Ovary (tissue), 9 donors: ENCODE results near the gene MORC4. TPM values are rescaled to one million over a fixed set of nuclear protein-coding genes. Genes with fewer than 3 reads are reported as not detected.

Source experiments
- DNase-seq, 5 donors: peaks; one replicate each; pipeline ENCODE4 v3.0.0-alpha.2; 2019 to 2020
- H3K27ac ChIP-seq, 2 donors: fragments of 200-600 bp; one replicate each; pipeline versions ENCODE4 v1.5.1 to v1.8.0; 2019 to 2022
- H3K27me3 ChIP-seq: fragments of 200-600 bp; one replicate; pipeline ENCODE4 v1.8.0; 2022
- H3K36me3 ChIP-seq: fragments of 200-600 bp; sonication (generic); one replicate; pipeline ENCODE4 v1.5.1; 2019
- H3K4me1 ChIP-seq: one replicate; pipeline ENCODE4 v1.8.1; 2013; ENCODE audit warnings: mild to moderate bottlenecking, moderate library complexity; ENCODE audit not compliant: insufficient read depth
- H3K4me3 ChIP-seq: fragments of 200-600 bp; sonication (generic); one replicate; pipeline ENCODE4 v1.5.1; 2017
- H3K9me3 ChIP-seq, 2 donors: fragments of 200-600 bp in 1 of 2; sonication (generic) in 1 of 2; one replicate each; pipeline versions ENCODE4 v1.5.1 to v1.8.1; 2013 to 2019; ENCODE audit warnings: mild to moderate bottlenecking in 1 of 2, moderate library complexity in 1 of 2
- EP300 ChIP-seq: sonication (generic); formaldehyde crosslinking; IDR thresholded peaks from one replicate; pipeline ENCODE4 v1.6.1; 2017; ENCODE audit warnings: antibody characterized with exemption
- POLR2A ChIP-seq: fragments of 450-650 bp; IDR thresholded peaks from one replicate; pipeline ENCODE4 v1.6.1; 2017; ENCODE audit warnings: antibody characterized with exemption, mild to moderate bottlenecking, moderate library complexity
- WGBS, 3 donors: extraction: QIAGEN DNeasy Blood & Tissue Kit in 1 of 3; methylation state at CpG; one replicate each; pipeline versions ENCODE4 v1.1.5 to v1.1.7; 2013 to 2017; 5-methylcytosine and 5-hydroxymethylcytosine counted together
- intact Hi-C, 4 donors: fragments of 100-400 bp; cut with DNase I; formaldehyde crosslinking; loops; one replicate each; pipeline versions ENCODE4 v1.11.0 to v1.15.1; 2022 to 2023
- polyA plus RNA-seq, 2 donors: library from polyadenylated mRNA; stranded (reverse); fragments of 200-250 nt in 1 of 2; fragments of 350-450 nt in 1 of 2; fragmentation: Illumina TruSeq in 1 of 2; extraction: RNeasy Lipid Tissue Mini Kit (QIAGEN cat#74804) in 1 of 2; gene quantifications; one replicate each; pipeline ENCODE4 v1.2.3, GENCODE V29; 2013 to 2014
- total RNA-seq, 7 donors: library from RNA; depleted of rRNA in 2 of 7; stranded (reverse); fragments of >200 nt in 2 of 7; fragmentation: NEBNext Ultra II Directional in 3 of 7; extraction: Animal tissue kit (Norgen Biotek cat#: 25700) in 3 of 7; gene quantifications; one replicate each; pipeline versions ENCODE4 v1.1.0 to v1.2.4, GENCODE V29; 2016 to 2023
- TF ChIP-seq, protein P1 (sequence below), 3 donors: fragments of 450-650 bp in 2 of 3; fragments of 200-600 bp in 1 of 3; IDR thresholded peaks; one replicate each; pipeline versions ENCODE4 v1.5.1 to v1.8.0; 2016 to 2022; ENCODE audit warnings: antibody characterized with exemption in 3 of 3, mild to moderate bottlenecking in 1 of 3
- donor health status: DM: no; HTN: no; CAD: no; lungs with moderate emphysema.
- donor health status: DM: no; HTN: no; CAD: no.
- donor health status: Bipolar disorder and iron deficiency.
- donor health status: DM: yes; HTN: yes; CAD: no.
- donor health status: DM: no; HTN: no; CAD: no.
- donor health status: DM: yes; HTN: yes; CAD: no.

Gene MORC4
- total and polyA plus RNA-seq, 9 donors = 9.6 to 26.4 (median 19.4) TPM

DNA sequence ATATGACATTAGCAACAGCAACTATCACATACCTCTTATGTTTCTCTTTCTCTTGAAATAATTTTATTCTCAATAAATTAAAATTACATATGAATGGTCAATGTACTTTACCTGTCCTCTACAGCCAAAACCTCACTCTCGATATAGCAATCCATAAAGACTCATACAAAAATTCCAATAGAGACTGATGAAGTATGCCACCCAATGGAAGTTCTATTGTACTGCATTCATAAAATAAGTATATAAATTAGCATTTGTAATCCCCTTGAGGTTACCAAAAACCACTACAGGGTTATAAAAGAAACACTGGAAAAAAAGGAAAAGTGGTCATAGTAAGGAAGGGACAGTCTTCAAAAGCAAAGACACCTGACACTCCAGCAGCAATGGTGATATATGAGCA is 47.0 kb downstream of the MORC4 start:
- Histone ChIP-seq H3K4me1 (no peaks in the 10 kb centered on the region), H3K36me3 (no peaks in the 10 kb centered on the region), H3K27me3 (no peaks in the 10 kb centered on the region), H3K9me3 (no peaks in the 10 kb centered on the region), H3K27ac (no peak overlapping the region), H3K4me3 (no peak overlapping the region)
- 45 to 53% (median 51%) methylated on average over 1 of the region's 1 CpG for WGBS, 3 donors
- TF ChIP-seq, protein P1, sequence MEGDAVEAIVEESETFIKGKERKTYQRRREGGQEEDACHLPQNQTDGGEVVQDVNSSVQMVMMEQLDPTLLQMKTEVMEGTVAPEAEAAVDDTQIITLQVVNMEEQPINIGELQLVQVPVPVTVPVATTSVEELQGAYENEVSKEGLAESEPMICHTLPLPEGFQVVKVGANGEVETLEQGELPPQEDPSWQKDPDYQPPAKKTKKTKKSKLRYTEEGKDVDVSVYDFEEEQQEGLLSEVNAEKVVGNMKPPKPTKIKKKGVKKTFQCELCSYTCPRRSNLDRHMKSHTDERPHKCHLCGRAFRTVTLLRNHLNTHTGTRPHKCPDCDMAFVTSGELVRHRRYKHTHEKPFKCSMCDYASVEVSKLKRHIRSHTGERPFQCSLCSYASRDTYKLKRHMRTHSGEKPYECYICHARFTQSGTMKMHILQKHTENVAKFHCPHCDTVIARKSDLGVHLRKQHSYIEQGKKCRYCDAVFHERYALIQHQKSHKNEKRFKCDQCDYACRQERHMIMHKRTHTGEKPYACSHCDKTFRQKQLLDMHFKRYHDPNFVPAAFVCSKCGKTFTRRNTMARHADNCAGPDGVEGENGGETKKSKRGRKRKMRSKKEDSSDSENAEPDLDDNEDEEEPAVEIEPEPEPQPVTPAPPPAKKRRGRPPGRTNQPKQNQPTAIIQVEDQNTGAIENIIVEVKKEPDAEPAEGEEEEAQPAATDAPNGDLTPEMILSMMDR (IDR thresholded peaks at IDR 0.05) = no peak
- TF ChIP-seq EP300 (no peak), POLR2A (no peak)
- intact Hi-C loops = no loop called here
- no peak for DNase-seq

DNA sequence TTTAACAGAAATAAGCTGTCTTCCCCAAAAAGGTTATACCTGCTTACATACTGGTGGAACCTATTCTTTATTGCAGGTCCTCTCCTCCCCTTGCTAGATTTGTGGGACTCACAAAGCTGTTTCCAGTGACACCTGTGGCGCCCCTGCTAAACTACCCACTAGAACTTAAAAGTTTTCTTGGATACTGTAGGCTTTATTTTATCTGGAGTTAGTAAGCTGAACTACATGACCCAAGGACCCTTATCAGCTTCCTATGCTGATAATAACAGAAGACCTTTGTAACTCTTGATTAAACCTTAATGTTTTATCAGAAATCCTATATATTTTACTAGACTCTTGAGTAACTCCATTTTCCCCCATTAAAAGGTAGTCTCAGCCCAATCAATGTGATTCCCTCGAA is 47.5 kb downstream of the MORC4 start:
- Histone ChIP-seq H3K36me3 (no peaks in the 10 kb centered on the region), H3K27me3 (no peaks in the 10 kb centered on the region), H3K4me1 (no peaks in the 10 kb centered on the region), H3K9me3 (no peaks in the 10 kb centered on the region), H3K27ac (no peak overlapping the region), H3K4me3 (no peak overlapping the region)
- intact Hi-C loops = no loop called here
- TF ChIP-seq POLR2A = no peak
- TF ChIP-seq, protein P1 (IDR thresholded peaks at IDR 0.05) = no peak
- no peak for TF ChIP-seq EP300
- WGBS, 3 donors = 74 to 83% (median 75%) methylated on average over 2 of the region's 2 CpGs
- no peak for DNase-seq

DNA sequence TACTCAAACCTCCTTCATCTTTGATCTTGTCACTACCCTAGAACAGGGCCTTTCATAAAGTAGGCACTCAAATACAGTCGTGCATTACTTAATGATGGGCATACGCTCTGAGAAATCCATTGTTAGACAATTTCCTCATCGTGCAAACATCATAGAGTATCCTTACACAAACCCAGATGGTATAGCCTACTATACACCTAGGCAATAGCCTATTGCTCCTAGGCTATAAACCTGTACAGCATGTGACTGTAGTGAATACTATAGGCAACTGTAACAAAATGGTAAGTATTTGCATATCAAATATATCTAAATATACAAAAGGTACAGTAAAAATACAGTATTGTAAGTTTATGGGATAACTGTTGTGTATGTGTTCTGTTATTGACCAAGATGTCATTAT is 47.9 kb downstream of the MORC4 start:
- no peaks in the 10 kb centered on the region for H3K9me3 ChIP-seq
- H3K27ac ChIP-seq = no peak overlapping the region
- no peak overlapping the region for H3K4me3 ChIP-seq
- TF ChIP-seq EP300 (no peak), POLR2A (no peak)
- TF ChIP-seq, protein P1 (IDR thresholded peaks at IDR 0.05) = no peak
- H3K27me3 ChIP-seq = no peaks in the 10 kb centered on the region
- intact Hi-C loops = no loop called here
- 74 to 79% (median 77%) methylated on average over 3 of the region's 3 CpGs for WGBS, 3 donors
- DNase-seq = no peak
- H3K4me1 ChIP-seq = no peaks in the 10 kb centered on the region
- no peaks in the 10 kb centered on the region for H3K36me3 ChIP-seq

DNA sequence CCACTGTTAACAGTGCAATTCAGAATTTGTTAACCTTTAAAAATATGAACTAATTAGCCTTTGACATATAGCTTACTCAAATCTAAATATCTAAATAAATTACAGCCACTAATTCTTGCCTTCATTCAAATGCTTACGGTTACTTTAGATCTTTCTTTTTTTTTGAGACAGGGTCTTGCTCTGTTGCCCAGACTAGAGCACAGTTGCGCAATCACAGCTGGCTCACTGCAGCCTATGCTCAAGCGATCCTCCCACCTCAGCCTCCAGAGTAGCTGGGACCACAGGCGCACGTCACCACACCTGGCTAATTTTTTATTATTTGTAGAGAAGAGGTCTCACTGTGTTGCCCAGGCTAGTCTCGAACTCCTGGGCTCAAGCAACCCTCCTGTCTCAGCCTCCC is 48.8 kb downstream of the MORC4 start:
- no peak overlapping the region for H3K27ac ChIP-seq
- no peak overlapping the region for H3K4me3 ChIP-seq
- no peaks in the 10 kb centered on the region for H3K4me1 ChIP-seq
- no peaks in the 10 kb centered on the region for H3K9me3 ChIP-seq
- 84 to 86% (median 86%) methylated on average over 6 of the region's 6 CpGs for WGBS, 3 donors
- no peaks in the 10 kb centered on the region for H3K27me3 ChIP-seq
- intact Hi-C loops = no loop called here
- no peak for TF ChIP-seq POLR2A
- no peaks in the 10 kb centered on the region for H3K36me3 ChIP-seq
- no peak for DNase-seq

DNA sequence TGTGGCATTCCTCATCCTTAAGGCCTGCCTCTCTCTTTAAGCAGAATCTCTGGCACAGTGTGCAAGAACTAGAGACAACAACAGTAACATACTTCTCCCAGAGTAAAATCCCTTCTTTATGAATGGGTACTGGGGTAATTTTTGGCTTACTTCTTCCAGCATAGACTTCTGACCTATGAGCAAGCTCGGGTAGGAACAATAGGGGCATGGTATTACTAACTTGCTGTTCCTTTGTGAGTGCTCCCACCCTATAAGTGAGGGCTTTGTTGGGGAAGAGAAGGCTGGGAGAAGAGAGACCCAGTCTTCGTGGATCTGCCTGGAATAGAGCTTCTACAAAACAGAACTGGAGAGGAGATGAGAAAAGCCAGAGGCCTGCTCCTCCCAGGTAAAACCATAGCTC is 49.6 kb downstream of the MORC4 start:
- no peaks in the 10 kb centered on the region for H3K27me3 ChIP-seq
- 41 to 53% (median 43%) methylated on average over 2 of the region's 2 CpGs for WGBS, 3 donors
- no peak overlapping the region for H3K4me3 ChIP-seq
- H3K36me3 ChIP-seq = no peaks in the 10 kb centered on the region
- no peaks in the 10 kb centered on the region for H3K9me3 ChIP-seq
- TF ChIP-seq, protein P1 (IDR thresholded peaks at IDR 0.05) = no peak
- TF ChIP-seq POLR2A (no peak), EP300 (no peak)
- no peaks in the 10 kb centered on the region for H3K4me1 ChIP-seq
- intact Hi-C loops = no loop called here
- DNase-seq = no peak
- H3K27ac ChIP-seq = no peak overlapping the region
